ENCODE measurements around the gene SEC14L6. TPM values are rescaled to one million over a fixed set of nuclear protein-coding genes. Genes with fewer than 3 reads are reported as not detected.
A peak's percentile ranks its signal among the peaks of the same experiment; 100 is the strongest.

The SEC14L6 gene
- total and polyA plus RNA-seq, 2 experiments from 2014 or later = not detected

DNA sequence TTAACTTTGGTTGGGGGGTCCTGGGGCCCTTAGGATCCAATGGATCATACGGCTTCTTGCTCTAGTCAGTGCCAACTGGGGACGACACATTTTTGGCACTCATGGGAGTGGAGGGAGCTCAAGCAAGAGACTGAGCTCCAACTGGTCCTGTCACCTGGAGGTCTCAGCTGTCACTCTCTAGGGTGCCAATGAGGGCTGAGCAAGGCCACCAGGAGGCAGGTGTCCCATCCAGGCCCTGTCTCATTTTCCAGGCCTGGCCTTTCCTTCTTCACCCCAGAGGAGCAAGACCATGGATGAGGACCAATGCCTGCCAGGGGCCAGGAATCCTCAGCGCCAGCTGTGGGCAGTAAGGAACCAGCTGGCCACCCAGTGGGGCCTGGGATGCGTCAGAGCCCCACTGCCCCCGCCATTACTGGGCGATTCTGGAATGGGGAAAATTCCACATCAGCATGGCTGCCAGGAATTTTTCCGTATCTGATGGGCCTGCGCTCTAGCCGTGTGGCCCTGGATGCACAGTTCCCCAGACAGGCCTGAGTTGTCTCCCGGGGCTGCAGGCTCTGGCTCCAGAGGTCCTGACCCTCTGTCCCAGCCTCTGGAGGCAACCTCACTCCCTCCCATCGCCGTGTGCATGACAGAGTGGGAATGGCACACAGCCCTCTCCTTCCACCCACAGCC lies 28.6 kb upstream of the SEC14L6 start:
- Histone ChIP-seq H3K27ac (no peak overlapping the region), H3K4me2 (ENCODE audit: unreplicated experiment) (no peak overlapping the region), H3K27me3 (replicated peaks; ENCODE audit: insufficient read depth) (no peaks in the 10 kb centered on the region), H3K9me2 (ENCODE audit: insufficient read depth) (no peaks in the 10 kb centered on the region), H3K36me3 (ENCODE audit: low read depth) (peaks cover 11% of the 10 kb centered on the region; the same call in 1 of the 2 replicates), H3K4me1 (ENCODE audit: insufficient read depth) (no peaks in the 10 kb centered on the region), H2AFZ (no peak overlapping the region), H3K4me3 (no peak overlapping the region), H3F3A (ENCODE audit: insufficient read depth) (no peaks in the 10 kb centered on the region), H3K9ac (no peak overlapping the region), H3K79me2 (ENCODE audit: insufficient read depth) (no peaks in the 10 kb centered on the region), H3K9me3 (ENCODE audit: low read depth) (no peaks in the 10 kb centered on the region), H4K20me1 (ENCODE audit: insufficient read depth) (no peaks in the 10 kb centered on the region)
- 56 to 59% methylated on average over 11 to 12 of the region's 12 CpGs for WGBS, 2 experiments (ENCODE audit: low coverage in 1 of 2, low lambda C conversion rate in 2 of 2, missing lambda C conversion rate in 2 of 2)
- peak; percentile 26 for DNase-seq
- in situ Hi-C loops (cut with MboI) = no loop called here
- TF ChIP-seq EZH2 (IDR thresholded peaks at IDR 0.05; ENCODE audit: insufficient read depth, poor library complexity, severe bottlenecking) (no peak), EZH2phosphoT487 (IDR thresholded peaks at IDR 0.05; ENCODE audit: insufficient read depth, low read depth) (no peak)

DNA sequence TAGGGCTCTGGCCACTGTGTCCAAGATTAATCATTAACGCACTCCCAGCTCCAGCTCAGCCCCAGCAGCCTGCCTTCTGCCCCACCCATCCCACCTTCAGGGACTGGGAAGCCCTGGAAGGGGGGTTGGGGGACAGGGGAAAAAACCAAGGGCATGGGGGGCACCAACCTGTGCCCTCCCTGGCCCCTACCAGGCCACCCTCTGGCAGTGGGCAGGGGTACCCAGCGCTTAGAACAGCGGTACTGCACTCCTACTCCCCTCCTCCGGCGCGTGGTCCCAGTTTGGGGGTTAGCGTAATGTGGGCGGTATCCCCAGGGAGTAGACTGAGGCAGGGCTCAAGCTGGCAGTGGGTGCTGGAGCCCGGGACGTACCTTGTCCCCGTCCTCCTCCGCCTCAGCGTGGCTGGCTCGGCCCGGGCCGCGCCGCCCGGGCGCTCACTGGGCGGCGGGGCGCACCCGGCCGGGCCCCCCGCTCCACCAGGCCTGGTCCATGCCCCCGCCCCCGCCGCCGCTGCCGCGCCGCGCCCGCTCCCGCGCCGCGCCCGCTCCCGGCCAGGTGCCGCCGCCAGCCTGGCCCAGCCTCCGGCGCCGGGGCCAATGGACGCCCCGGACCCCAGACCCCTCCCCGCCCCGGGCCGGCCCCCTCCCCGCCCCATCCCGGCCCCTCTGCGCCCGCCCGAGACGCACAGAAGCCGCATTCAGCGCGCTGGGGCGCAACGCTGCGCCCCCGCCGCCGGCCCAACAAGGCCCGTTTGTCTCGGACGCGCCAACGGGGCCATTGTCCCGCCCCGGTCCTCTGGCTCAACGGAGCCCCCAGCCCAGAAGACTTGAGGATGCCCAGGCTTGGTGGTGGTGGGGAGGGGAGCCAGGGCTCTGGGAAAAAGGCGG lies 27.8 kb upstream of the SEC14L6 start, which contains the start of gene GAL3ST1:
Gene GAL3ST1, minus strand, starts transcription at position 571 of the 887 bp plus-strand sequence. CDS start 17,273 bp downstream, outside the sequence.
- DNase-seq = peak; percentile 17
- H3K36me3 ChIP-seq (ENCODE audit: low read depth) = peaks cover 6% of the 10 kb centered on the region; the same call in 1 of the 2 replicates
- TF ChIP-seq EZH2phosphoT487 (IDR thresholded peaks at IDR 0.05; ENCODE audit: insufficient read depth, low read depth) (no peak), EZH2 (IDR thresholded peaks at IDR 0.05; ENCODE audit: insufficient read depth, poor library complexity, severe bottlenecking) (no peak)
- H3K27ac ChIP-seq = no peak within 1 kb of the TSS
- no peak within 1 kb of the TSS for H3K4me2 ChIP-seq (ENCODE audit: unreplicated experiment)
- no peak within 1 kb of the TSS for H2AFZ ChIP-seq
- H3K4me3 ChIP-seq = no peak within 1 kb of the TSS
- H3K27me3 ChIP-seq (replicated peaks; ENCODE audit: insufficient read depth) = no peaks in the 10 kb centered on the region
- H3F3A ChIP-seq (ENCODE audit: insufficient read depth) = no peaks in the 10 kb centered on the region
- no peaks in the 10 kb centered on the region for H3K9me2 ChIP-seq (ENCODE audit: insufficient read depth)
- no peak within 1 kb of the TSS for H3K9ac ChIP-seq
- in situ Hi-C loops (cut with MboI) = no loop called here
- no peaks in the 10 kb centered on the region for H3K4me1 ChIP-seq (ENCODE audit: insufficient read depth)
- 15 to 17% methylated on average over 13 to 32 of the region's 75 CpGs for WGBS, 2 experiments (ENCODE audit: low coverage in 1 of 2, low lambda C conversion rate in 2 of 2, missing lambda C conversion rate in 2 of 2)
- no peaks in the 10 kb centered on the region for H4K20me1 ChIP-seq (ENCODE audit: insufficient read depth)
- no peaks in the 10 kb centered on the region for H3K79me2 ChIP-seq (ENCODE audit: insufficient read depth)
- no peaks in the 10 kb centered on the region for H3K9me3 ChIP-seq (ENCODE audit: low read depth)

DNA sequence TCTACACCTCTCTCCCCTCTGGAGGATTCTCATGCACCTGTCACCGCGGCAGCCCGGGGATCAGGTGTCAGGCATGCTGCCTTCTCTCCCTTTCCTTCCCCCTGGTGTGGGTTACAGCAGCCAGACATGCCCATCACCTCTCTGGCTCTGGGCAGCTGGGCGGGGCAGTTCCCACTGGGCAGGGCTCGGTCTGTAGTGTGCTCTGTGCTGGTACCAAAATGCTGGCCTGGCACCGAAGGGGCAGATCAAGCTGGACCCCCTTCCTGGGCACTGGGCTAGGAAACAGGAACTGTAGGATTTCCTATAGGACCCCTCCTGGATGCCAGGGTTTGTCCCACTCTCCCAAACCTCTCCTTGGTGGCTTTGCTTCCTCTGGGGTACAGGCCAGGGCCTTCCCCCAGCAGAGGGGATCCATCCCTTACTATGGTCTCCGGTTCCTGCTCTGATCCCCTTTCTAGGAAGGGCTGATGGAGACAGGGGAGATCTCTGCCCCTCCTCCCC lies 27.1 kb upstream of the SEC14L6 start:
- DNase-seq = no peak
- WGBS, 2 experiments (ENCODE audit: low coverage in 1 of 2, low lambda C conversion rate in 2 of 2, missing lambda C conversion rate in 2 of 2) = 49 to 50% methylated on average over 7 of the region's 7 CpGs
- H3F3A ChIP-seq (ENCODE audit: insufficient read depth) = no peaks in the 10 kb centered on the region
- no peak overlapping the region for H3K9ac ChIP-seq
- TF ChIP-seq EZH2 (IDR thresholded peaks at IDR 0.05; ENCODE audit: insufficient read depth, poor library complexity, severe bottlenecking) (no peak), EZH2phosphoT487 (IDR thresholded peaks at IDR 0.05; ENCODE audit: insufficient read depth, low read depth) (no peak)
- no peaks in the 10 kb centered on the region for H3K9me3 ChIP-seq (ENCODE audit: low read depth)
- H3K4me1 ChIP-seq (ENCODE audit: insufficient read depth) = no peaks in the 10 kb centered on the region
- H2AFZ ChIP-seq = no peak overlapping the region
- H3K4me2 ChIP-seq (ENCODE audit: unreplicated experiment) = no peak overlapping the region
- H3K4me3 ChIP-seq = no peak overlapping the region
- no peaks in the 10 kb centered on the region for H3K79me2 ChIP-seq (ENCODE audit: insufficient read depth)
- no peak overlapping the region for H3K27ac ChIP-seq
- in situ Hi-C loops (cut with MboI) = no loop called here
- no peaks in the 10 kb centered on the region for H3K27me3 ChIP-seq (replicated peaks; ENCODE audit: insufficient read depth)
- no peaks in the 10 kb centered on the region for H4K20me1 ChIP-seq (ENCODE audit: insufficient read depth)
- H3K9me2 ChIP-seq (ENCODE audit: insufficient read depth) = no peaks in the 10 kb centered on the region
- no peaks in the 10 kb centered on the region; the same call in 1 of the 2 replicates for H3K36me3 ChIP-seq (ENCODE audit: low read depth)

DNA sequence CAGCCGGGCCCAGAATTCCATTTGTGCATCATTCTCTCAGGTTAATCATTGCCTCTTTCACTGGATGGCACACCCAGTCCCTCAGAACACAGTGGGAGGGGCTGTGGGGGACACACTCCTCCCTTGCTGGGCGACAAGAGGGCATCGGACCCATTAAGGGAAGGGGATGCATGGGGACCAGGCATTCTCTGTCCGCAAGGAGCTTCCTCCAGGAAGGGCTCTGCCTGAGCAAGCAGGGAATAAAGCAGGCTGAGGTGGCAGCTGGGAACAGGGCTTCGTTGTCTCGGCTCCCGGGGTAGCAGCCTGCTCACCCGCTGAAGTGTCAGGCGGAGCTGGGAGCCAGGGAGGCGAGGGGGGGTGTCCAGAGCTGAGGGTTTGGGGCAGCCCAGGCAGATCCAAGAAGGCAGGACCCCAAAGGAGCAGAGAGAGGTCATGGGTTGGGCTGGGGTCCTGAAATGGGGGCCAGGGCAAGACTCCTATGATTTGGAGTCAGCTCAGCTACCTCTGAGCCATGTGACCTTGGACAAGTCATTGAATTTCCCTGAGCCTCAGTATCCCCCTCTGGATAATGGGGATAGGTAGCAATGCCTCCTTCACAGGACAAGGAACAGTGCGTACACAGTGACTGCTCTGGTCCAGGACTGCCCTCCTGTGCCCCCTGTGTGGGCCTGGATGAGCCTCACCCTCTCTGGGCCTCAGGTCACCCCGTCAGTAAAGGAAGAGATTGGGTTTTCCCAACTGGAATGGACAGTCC lies 26.5 kb upstream of the SEC14L6 start:
- no peak for TF ChIP-seq EZH2 (IDR thresholded peaks at IDR 0.05; ENCODE audit: insufficient read depth, poor library complexity, severe bottlenecking)
- no peak for TF ChIP-seq EZH2phosphoT487 (IDR thresholded peaks at IDR 0.05; ENCODE audit: insufficient read depth, low read depth)
- no peaks in the 10 kb centered on the region for H3K4me1 ChIP-seq (ENCODE audit: insufficient read depth)
- H3K36me3 ChIP-seq (ENCODE audit: low read depth) = no peaks in the 10 kb centered on the region; the same call in 1 of the 2 replicates
- H3K4me3 ChIP-seq = no peak overlapping the region
- no peaks in the 10 kb centered on the region for H3K9me2 ChIP-seq (ENCODE audit: insufficient read depth)
- H3K4me2 ChIP-seq (ENCODE audit: unreplicated experiment) = no peak overlapping the region
- H3F3A ChIP-seq (ENCODE audit: insufficient read depth) = no peaks in the 10 kb centered on the region
- no peak overlapping the region for H3K9ac ChIP-seq
- 14 to 31% methylated on average over 11 to 12 of the region's 12 CpGs for WGBS, 2 experiments (ENCODE audit: low coverage in 1 of 2, low lambda C conversion rate in 2 of 2, missing lambda C conversion rate in 2 of 2)
- no peak overlapping the region for H2AFZ ChIP-seq
- H3K27ac ChIP-seq = no peak overlapping the region
- no peaks in the 10 kb centered on the region for H4K20me1 ChIP-seq (ENCODE audit: insufficient read depth)
- H3K79me2 ChIP-seq (ENCODE audit: insufficient read depth) = no peaks in the 10 kb centered on the region
- in situ Hi-C loops (cut with MboI) = no loop called here
- H3K9me3 ChIP-seq (ENCODE audit: low read depth) = no peaks in the 10 kb centered on the region
- peak; percentile 32 for DNase-seq
- no peaks in the 10 kb centered on the region for H3K27me3 ChIP-seq (replicated peaks; ENCODE audit: insufficient read depth)
